ENCODE measurements around the gene ODF2.
A peak's percentile ranks its signal among the peaks of the same experiment; 100 is the strongest.
"Not testable (repeated sequence)": the region's sequence is repeated elsewhere in the genome, so short reads cannot be mapped to it uniquely, and the experiment has no call there.

ODF2 gene
- 55.6 to 103 (median 56.7) reads per million in 3 experiments for total RNA-seq

GRCh38 chr9:128455849-128456612 is at the start of gene ODF2:
ODF2 (plus strand) TSS chr9:128456006; CDS start chr9:128456092, 86 bp downstream.
- peak; percentile 97 for DNase-seq

DNA sequence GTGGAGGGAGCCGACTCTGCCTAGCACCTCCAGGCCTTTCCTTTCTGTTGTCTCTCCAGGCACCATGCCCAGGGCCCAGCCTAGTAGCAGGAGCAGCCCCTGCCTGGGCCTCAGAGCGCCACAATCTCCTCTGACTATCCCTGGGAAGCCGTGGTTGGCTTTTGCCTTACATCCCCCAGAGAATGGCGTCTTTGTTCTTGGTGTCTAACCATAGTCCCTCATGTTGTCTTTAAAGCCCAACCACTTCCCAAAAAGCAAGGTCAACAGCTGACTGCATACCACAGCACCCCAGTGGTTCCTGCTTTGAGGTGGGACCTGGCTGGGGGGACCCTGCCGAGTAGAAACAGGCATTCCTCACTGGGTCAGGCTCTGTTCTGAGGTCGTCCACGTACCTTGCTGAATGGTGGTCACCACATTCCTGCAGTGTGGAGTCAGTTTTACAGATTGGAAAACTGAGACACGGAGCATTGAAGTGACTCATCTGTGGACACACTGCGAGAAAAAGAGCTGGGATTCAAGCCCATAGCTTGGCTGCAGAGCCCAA is 48.9 kb upstream of the ODF2 start:
- DNase-seq: no peak

DNA sequence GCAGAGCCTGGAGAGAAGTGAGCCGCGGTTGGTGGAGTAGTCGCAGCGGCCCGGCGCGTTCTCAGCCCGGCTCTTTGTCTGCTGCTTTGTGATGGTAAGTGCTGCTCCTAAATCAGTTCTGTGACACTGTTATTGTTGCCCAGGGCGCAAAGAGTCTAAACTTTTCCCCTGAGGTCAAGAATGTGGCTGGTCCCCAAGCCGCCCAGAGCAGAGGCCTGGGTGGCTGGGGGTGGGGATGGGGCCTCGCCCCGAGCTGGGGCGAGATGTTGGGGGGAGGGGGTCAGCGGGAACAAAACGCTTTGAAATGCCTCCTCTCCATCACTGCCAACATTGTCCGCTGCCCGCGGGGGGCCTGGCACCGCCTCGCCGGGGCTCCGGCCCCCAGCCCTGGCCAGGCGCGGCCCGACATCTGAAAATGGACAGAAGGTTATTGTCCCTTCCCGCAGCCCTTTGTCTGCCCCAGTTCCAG is 46.8 kb upstream of the ODF2 start:
- no peak for DNase-seq

DNA sequence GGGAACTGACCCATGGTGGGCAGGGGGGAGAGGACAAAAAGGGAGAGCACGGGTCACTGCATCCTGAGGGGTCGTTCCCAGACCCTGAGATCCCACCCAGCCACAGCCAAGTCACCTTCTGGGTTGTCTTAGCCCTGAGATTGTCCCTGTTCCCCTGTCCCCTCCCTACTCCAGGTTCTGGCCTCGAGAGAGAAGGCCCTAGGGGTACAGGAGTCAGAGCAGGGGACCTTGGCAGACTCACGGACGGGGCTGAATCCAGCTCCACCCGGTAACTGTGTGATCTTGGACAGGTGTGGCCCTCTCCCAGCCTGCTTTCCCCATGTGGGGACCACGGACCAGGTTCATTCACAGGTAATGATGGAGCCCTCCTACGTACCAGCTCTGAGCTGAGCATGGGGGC is 46.4 kb upstream of the ODF2 start:
- DNase-seq: no peak

GRCh38 chr9:128409978-128410377 is 45.8 kb upstream of the ODF2 start:
- no peak for DNase-seq

DNA sequence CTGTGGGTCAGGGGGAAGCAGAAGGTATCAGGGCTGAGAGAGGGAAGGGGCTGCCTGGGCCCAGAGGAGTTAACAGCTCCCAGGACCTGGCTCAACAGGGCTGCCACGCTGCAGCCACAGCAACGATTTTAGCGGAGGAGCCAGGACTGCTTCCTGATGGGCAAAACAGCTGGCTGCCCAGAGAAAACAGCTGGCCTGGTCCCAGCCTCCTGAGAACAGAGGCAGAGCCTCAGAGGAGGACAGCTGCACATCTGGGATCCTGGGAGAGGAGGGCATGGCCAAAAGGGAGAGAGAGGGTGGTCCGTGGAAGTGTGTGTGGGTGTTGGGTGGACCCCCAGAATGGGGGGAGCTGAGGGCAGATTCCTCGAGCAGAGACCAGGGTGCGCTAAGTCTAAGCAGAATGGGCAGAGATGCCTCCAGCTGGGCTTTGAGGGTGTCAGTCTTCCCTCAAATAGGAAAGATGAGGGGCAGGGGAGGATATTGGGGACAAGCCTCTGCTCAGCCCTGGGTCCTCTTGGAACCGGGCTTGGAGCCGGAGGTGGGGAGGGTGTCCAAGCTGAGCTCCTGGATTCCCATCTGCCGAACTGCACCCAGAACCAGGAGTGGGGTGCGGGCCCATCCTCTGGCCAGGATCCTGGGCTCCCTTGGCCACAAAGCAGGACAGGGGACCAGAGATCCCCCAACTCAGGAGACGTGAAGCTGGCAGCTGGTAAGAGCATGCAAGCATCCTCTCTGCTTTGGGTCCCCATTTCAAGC is 44.3 kb upstream of the ODF2 start:
- no peak for DNase-seq

GRCh38 chr9:128412120-128412790 is 43.6 kb upstream of the ODF2 start:
- DNase-seq: peak; percentile 28

- DNase-seq: not testable (repeated sequence)
Measured at GRCh38 chr9:128413728-128414127, 42.1 kb upstream of the ODF2 start.

- DNase-seq: no peak
Measured at GRCh38 chr9:128414461-128414860, 41.3 kb upstream of the ODF2 start.

DNA sequence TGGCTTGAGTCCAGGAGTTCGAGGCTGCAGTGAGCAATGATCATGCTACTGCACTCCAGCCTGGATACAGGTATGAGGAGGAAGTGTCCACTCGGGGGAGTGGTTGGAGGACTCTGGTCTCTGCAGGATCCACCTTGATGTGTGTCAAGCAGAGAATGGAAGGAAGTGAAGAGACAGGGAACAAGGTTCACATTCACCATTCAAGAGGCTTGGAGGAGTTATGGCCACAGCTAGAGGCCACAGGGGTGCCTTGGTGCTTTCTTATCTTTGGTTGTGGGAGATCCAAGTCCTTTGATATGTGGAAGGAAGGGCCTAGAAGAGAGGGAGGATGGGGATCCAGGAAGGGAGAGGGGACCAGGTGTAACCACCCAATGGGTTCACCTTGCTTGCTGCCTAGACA is 40.5 kb upstream of the ODF2 start:
- DNase-seq: no peak

DNA sequence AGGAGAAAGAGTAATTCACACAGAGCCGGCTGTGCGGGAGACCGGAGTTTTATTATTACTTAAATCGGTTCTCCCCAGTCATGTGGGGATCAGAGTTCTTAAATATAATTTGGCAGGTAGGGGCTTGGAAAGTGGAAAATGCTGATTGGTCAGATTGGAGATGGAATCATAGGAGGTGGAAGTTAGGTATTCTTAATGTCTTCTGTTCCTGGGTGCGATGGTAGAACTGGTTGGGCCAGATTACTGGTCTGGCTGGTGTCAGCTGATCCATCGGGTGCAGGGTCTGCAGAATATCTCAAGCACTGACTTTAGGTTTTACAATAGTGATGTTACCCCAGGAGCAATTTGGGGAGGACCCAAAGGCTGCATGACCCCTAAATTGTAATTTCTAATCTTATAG is 39.8 kb upstream of the ODF2 start:
- no peak for DNase-seq

DNA sequence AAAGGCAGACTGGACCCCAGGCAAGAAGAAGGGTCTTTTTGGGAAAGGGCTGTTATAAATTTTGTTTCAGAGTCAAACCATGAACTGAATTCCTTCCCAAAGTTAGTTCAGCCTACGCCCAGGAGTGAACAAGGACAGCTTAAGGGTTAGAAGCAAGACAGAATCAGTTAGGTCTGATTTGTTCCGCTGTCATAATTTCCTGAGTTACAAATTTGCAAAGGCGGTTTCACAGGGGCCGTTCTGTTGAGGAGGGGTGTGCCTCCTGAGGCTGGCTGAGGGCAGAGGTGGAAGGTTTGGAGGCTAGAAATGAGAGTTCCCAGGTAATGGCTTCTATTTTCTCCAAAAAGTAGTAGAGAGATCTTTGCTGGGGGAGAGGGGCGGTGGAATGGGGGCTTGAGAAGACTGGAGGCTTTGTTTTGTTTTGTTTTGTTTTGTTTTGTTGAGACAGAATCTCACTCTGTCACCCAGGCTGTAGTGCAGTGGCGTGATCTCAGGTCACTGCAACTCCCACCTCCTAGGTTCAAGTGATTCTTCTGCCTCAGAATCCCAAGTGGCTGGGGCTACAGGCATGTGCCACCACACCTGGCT is 39.3 kb upstream of the ODF2 start:
- DNase-seq: no peak

GRCh38 chr9:128419061-128419925 is 36.5 kb upstream of the ODF2 start:
- DNase-seq: no peak

DNA sequence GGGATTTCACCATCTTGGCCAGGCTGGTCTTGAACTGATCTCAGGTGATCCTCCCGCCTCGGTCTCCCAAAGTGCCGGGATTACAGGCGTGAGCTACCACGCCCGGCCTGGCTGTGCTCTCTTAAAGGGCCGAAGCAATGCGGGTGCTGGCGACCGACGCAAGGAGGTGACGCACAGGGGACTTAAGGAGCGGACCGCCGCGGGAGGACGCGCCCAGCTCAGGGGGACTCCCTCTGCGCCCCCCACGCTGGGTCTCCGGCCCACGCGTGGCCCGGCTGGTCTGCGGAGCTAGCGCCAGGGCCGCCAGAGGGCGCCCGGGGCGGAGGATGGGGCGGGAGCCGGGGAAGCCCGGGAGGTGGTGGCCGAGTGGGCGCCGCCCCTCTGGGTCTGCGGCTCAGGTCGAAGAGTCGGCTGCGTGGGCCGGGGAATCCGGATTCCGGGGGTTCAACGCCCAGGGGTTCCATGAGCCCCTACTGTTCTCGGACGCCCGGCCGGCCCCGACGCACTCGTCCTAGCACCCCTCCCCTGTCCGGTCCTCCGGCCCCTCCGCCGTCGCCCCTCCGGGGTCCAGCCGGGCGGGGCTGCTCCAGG is 35.7 kb upstream of the ODF2 start:
- peak; percentile 41 for DNase-seq

DNA sequence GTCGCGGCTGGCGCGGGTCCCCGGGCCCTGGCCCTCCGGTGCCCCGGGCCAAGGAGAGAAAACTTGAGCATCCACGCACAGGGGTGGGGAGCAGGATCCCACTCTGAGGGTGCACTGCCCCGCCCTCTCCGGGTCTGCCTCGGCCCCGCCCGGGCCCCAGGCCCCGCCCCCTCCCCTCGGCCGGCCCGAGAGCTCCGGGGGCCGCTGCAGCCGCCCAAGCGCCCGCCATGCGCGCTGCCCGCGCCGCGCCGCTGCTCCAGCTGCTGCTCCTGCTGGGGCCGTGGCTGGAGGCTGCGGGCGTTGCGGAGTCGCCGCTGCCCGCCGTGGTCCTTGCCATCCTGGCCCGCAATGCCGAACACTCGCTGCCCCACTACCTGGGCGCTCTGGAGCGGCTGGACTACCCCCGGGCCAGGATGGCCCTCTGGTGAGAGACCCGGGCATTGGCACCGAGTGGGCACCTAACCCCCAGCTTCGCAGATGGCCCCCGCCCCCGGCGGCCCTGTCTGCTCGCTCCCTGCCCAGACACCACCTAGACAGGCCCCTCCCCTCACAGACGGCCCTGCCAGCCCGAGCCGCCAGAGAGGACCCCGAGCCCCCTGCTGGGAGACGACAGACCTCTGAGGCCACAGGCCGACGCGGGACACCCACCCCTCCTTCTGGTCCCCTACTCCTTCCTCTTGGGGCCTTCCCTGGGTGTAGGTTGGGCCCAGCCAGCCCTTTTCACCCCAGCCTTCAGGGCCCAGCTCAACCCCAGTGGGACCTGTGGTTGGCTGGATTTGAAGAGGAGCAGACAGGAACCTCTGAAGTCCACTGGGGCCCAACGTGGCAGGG is 34.9 kb upstream of the ODF2 start, which contains the start of gene CERCAM:
CERCAM (plus strand) TSS at position 207 of the 831 bp plus-strand sequence; CDS start at position 228, 21 bp downstream.
- DNase-seq: no peak

DNA sequence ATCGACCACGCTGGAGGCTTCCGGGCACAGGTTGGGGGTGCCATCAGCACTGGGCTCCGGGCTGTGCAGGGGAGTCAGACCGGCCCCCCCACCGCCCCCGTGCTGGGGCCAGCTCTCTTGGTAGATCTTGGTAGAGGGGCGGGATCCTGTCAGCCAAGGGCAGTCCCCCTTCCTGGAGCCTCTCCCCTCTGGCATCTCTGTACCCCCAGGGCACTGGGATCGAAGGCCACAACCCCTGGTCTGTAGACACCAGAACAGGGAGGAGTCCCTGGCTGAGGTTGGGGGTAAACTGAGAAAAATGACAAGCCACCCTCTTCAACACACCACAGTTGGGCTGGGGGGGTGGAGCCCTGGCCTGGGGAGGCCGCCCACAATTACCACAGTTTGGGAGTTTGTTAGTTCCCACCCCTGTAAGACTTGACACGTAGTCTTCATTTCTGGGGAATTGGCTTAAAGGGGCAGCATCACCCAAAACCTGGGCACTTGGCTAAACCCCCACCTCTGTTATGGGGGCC is 34.3 kb upstream of the ODF2 start:
- DNase-seq: no peak

GRCh38 chr9:128422022-128422782 is 33.6 kb upstream of the ODF2 start:
- DNase-seq: not testable (repeated sequence)

DNA sequence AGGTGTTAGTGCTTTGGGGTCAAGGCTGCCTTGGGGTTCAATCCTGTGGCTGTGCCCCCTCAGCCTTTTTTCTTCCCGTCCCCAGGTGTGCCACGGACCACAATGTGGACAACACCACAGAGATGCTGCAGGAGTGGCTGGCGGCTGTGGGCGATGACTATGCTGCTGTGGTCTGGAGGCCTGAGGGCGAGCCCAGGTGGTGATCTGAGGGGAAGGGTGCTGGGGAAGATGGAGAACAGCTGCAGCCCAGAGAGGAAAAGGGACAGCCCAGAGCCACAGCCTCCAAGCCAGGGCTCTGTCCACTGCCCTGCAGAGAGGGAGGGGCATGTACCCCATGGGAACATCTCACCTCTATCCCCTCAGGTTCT is 33.0 kb upstream of the ODF2 start:
- no peak for DNase-seq

DNA sequence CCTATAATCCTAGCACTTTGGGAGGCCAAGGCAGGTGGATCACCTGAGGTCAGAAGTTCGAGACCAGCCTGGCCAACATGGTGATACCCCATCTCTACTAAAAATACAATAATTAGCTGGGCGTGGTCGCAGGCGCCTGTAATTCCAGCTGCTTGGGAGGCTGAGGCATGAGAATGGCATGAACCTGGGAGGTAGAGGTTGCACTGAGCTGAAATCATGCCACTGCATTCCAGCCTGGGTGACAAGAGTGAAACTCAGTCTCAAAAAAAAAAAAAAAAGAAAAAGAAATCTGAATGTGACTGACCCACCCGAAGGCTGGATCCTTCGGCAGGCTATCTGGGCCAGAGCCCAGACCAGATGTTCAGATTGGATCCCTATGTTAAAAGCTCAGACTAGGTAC is 32.5 kb upstream of the ODF2 start:
- not testable (repeated sequence) for DNase-seq
